Erythroblast (primary cell): ENCODE data around the gene CFTR.

Experiments used
- GATA1 ChIP-seq: IDR thresholded peaks from 2 replicates; pipeline ENCODE4 v1.6.1; 2011; ENCODE audit warnings: low read depth, mild to moderate bottlenecking, control low read depth, low read length, moderate library complexity
- POLR2A ChIP-seq: IDR thresholded peaks from 2 replicates; pipeline ENCODE4 v1.6.1; 2011; ENCODE audit warnings: mild to moderate bottlenecking, low read length

DNA sequence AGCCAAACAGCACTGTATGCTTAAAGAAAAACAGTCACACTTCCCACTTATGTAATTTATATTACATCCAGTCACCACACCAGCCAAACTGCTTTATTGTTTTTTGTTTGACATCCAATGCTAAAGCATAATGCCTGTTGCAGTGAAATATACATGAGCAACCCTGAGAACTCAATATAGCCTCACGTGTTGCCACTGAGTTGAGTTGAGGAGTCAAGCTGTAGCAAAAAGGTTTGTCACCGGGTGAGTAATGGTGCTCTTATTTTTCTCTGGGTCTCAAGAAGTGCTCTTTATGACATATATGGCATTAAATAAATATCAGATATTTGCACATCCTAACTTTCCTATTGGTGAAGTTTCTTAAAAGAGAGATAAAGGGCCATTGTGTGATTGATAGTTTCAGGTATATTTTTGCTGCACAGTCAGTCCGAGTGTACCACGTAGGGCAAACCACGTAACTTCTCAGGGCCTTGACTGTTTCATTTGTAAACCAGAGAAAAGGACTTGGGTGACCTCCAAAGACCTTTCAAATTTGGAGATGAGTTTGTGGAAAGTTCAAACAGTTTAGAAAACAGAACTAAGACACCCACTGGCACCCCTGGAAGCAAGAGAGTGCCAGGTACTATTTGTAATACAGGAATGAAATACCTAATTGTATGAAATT, 168.5 kb downstream of the CFTR start:
- TF ChIP-seq POLR2A (no peak), GATA1 (no peak)
